Activated CD8-positive, alpha-beta T cell treated with anti-CD3 and anti-CD28 coated beads for 36 hours (primary cell): ENCODE data around the gene GCKR. TPM values are rescaled to one million over a fixed set of nuclear protein-coding genes. Genes with fewer than 3 reads are reported as not detected.
"Not testable (repeated sequence)": the region's sequence is repeated elsewhere in the genome, so short reads cannot be mapped to it uniquely, and the experiment has no call there.

Experiments used
- ATAC-seq: fragments of 200-7000 bp; cut with Tn5 transposase; one replicate; pipeline ENCODE4 v1.10.0; 2021; ENCODE audit warnings: mild to moderate bottlenecking, moderate library complexity
- CTCF ChIA-PET: fragments of 350-600 bp; sonication (Branson Sonifier 250); formaldehyde crosslinking; loops from one replicate; lab custom pipeline; 2021; ENCODE audit warnings: antibody characterized with exemption; lab: Charles Lee
- POLR2A ChIA-PET: fragments of 350-600 bp; sonication (Branson Sonifier 250); formaldehyde crosslinking; loops from one replicate; lab custom pipeline; 2021; ENCODE audit warnings: antibody characterized with exemption; lab: Charles Lee
- DNase-seq: peaks from one replicate; pipeline ENCODE4 v3.0.0-alpha.2; 2020
- H3K27ac Mint-ChIP-seq: one replicate; pipeline ENCODE4 v1.8.0; 2021; ENCODE audit warnings: mild to moderate bottlenecking, mixed read lengths
- H3K27me3 Mint-ChIP-seq: one replicate; pipeline ENCODE4 v1.8.0; 2021; ENCODE audit warnings: mixed read lengths
- H3K36me3 Mint-ChIP-seq: one replicate; pipeline ENCODE4 v1.8.0; 2021; ENCODE audit warnings: low read depth, mixed read lengths
- H3K4me1 Mint-ChIP-seq: one replicate; pipeline ENCODE4 v1.8.0; 2021; ENCODE audit warnings: low read depth, mixed read lengths
- H3K4me3 Mint-ChIP-seq: one replicate; pipeline ENCODE4 v1.8.0; 2021; ENCODE audit warnings: mild to moderate bottlenecking, moderate library complexity, mixed read lengths
- H3K9me3 Mint-ChIP-seq: one replicate; pipeline ENCODE4 v1.8.0; 2021; ENCODE audit warnings: mixed read lengths
- CTCF ChIP-seq: fragments of 200-600 bp; IDR thresholded peaks from one replicate; pipeline ENCODE4 v1.8.0; 2022; ENCODE audit warnings: antibody characterized with exemption, mild to moderate bottlenecking
- intact Hi-C: fragments of 100-400 bp; cut with micrococcal nuclease; formaldehyde crosslinking; loops from one replicate; pipeline ENCODE4 v1.10.0; 2022
- total RNA-seq, 2 experiments: library from RNA; stranded (reverse); gene quantifications; one replicate each; pipeline ENCODE4 v1.2.3, GENCODE V29; 2021

GCKR gene
- total RNA-seq, 2 experiments from 2014 or later = not detected

- Mint-ChIP-seq H3K9me3 (no peaks in the 10 kb centered on the region), H3K27ac (no peak overlapping the region), H3K36me3 (no peaks in the 10 kb centered on the region), H3K4me1 (no peaks in the 10 kb centered on the region), H3K27me3 (peaks cover 4% of the 10 kb centered on the region), H3K4me3 (no peak overlapping the region)
- ATAC-seq = no peak
- ChIA-PET POLR2A (no interaction called here), CTCF (no interaction called here)
- intact Hi-C loops = no loop called here
- no peak for DNase-seq
- no peak for TF ChIP-seq CTCF
Observed at GRCh38 chr2:27537287-27537686, 40.6 kb downstream of the GCKR start.

- H3K36me3 Mint-ChIP-seq, H3K4me1 Mint-ChIP-seq, H3K9me3 Mint-ChIP-seq, intact Hi-C loops, POLR2A ChIA-PET, H3K4me3 Mint-ChIP-seq, DNase-seq, H3K27ac Mint-ChIP-seq, CTCF ChIA-PET, ATAC-seq, H3K27me3 Mint-ChIP-seq: not testable (repeated sequence)
Observed at GRCh38 chr2:27538839-27539450, 42.3 kb downstream of the GCKR start.

GRCh38 chr2:27539649-27540048 is 43.0 kb downstream of the GCKR start:
- H3K9me3 Mint-ChIP-seq, POLR2A ChIA-PET, CTCF ChIA-PET, ATAC-seq, intact Hi-C loops, H3K4me3 Mint-ChIP-seq, DNase-seq, H3K27me3 Mint-ChIP-seq, H3K27ac Mint-ChIP-seq, H3K4me1 Mint-ChIP-seq, H3K36me3 Mint-ChIP-seq: not testable (repeated sequence)

- CTCF ChIA-PET = no interaction called here
- POLR2A ChIA-PET = no interaction called here
- Mint-ChIP-seq H3K36me3 (no peaks in the 10 kb centered on the region), H3K4me1 (no peaks in the 10 kb centered on the region), H3K27ac (no peak overlapping the region), H3K27me3 (peaks cover 1% of the 10 kb centered on the region), H3K4me3 (no peak overlapping the region), H3K9me3 (no peaks in the 10 kb centered on the region)
- no peak for TF ChIP-seq CTCF
- intact Hi-C loops = no loop called here
- DNase-seq = no peak
- no peak for ATAC-seq
Observed at GRCh38 chr2:27544143-27544821, 47.6 kb downstream of the GCKR start.

GRCh38 chr2:27545348-27546141 is 48.9 kb downstream of the GCKR start:
- Mint-ChIP-seq H3K4me1 (no peaks in the 10 kb centered on the region), H3K27me3 (peaks cover 1% of the 10 kb centered on the region), H3K27ac (no peak overlapping the region), H3K36me3 (no peaks in the 10 kb centered on the region), H3K4me3 (no peak overlapping the region), H3K9me3 (no peaks in the 10 kb centered on the region)
- no peak for ATAC-seq
- no peak for DNase-seq
- TF ChIP-seq CTCF = no peak
- POLR2A ChIA-PET = no interaction called here
- CTCF ChIA-PET = no interaction called here
- intact Hi-C loops = no loop called here

GRCh38 chr2:27549303-27549702 is 52.7 kb downstream of the GCKR start:
- no peaks in the 10 kb centered on the region for H3K36me3 Mint-ChIP-seq
- no peaks in the 10 kb centered on the region for H3K9me3 Mint-ChIP-seq
- POLR2A ChIA-PET = no interaction called here
- H3K27me3 Mint-ChIP-seq = no peaks in the 10 kb centered on the region
- ATAC-seq (no peak), DNase-seq (no peak)
- no peaks in the 10 kb centered on the region for H3K4me1 Mint-ChIP-seq
- no peak overlapping the region for H3K4me3 Mint-ChIP-seq
- CTCF ChIA-PET = no interaction called here
- intact Hi-C loops = no loop called here
- H3K27ac Mint-ChIP-seq = no peak overlapping the region
- TF ChIP-seq CTCF = no peak
